Suprapubic skin (tissue), 3 donors: ENCODE measurements around the gene JAKMIP3.

Experiments
- CTCF ChIP-seq, 2 donors: fragments of 200-600 bp in 1 of 2; fragments of 450-650 bp in 1 of 2; sonication (generic) in 1 of 2; IDR thresholded peaks; one replicate each; pipeline ENCODE4 v1.5.1; 2016 to 2019; ENCODE audit warnings: antibody characterized with exemption in 2 of 2, mild to moderate bottlenecking in 1 of 2, moderate library complexity in 1 of 2
- EP300 ChIP-seq: sonication (generic); formaldehyde crosslinking; IDR thresholded peaks from one replicate; pipeline ENCODE4 v1.6.1; 2017; ENCODE audit warnings: antibody characterized with exemption
- POLR2A ChIP-seq, 2 donors: fragments of 450-650 bp; IDR thresholded peaks; one replicate each; pipeline ENCODE4 v1.6.1; 2017; ENCODE audit warnings: antibody characterized with exemption in 2 of 2, mild to moderate bottlenecking in 2 of 2, moderate library complexity in 2 of 2

GRCh38 chr10:132043861-132044695 is 21.7 kb upstream of the JAKMIP3 start:
- TF ChIP-seq POLR2A (IDR thresholded peaks at IDR 0.05) (no peak), CTCF (IDR thresholded peaks at IDR 0.05) (no peak), EP300 (no peak)
